H1 (cell line): ENCODE measurements around the gene TEX101. TPM values are rescaled to one million over a fixed set of nuclear protein-coding genes. Genes with fewer than 3 reads are reported as not detected.

Source experiments
- CTCF ChIA-PET: fragments of 300-600 bp; sonication (Branson Sonifier 250); formaldehyde crosslinking; loops from one replicate; lab custom pipeline; 2021; ENCODE audit not compliant: partially characterized antibody; lab: Charles Lee
- POLR2A ChIA-PET: fragments of 300-600 bp; sonication (Branson Sonifier 250); formaldehyde crosslinking; loops from one replicate; lab custom pipeline; 2021; ENCODE audit warnings: inconsistent platforms; ENCODE audit not compliant: partially characterized antibody; lab: Charles Lee
- DNase-seq, 2 experiments: peaks; one replicate each; pipeline versions ENCODE4 v3.0.0 to v3.0.0-alpha.2; 2010 to 2022; ENCODE audit warnings: low spot score in 2 of 2, low read depth in 1 of 2, mixed read lengths in 1 of 2
- FAIRE-seq: peaks from 2 replicates; lab custom pipeline; 2011; peaks lifted over from hg19 to GRCh38; lab: Jason Lieb, UNC
- H2AFZ ChIP-seq: 2 replicates; pipeline ENCODE4 v1.8.1; 2012; ENCODE audit warnings: low read length, inconsistent platforms
- H2AK5ac ChIP-seq: 2 replicates; pipeline ENCODE4 v1.6.1; 2013; ENCODE audit warnings: low read depth, low read length
- H2BK120ac ChIP-seq: replicated peaks from 2 replicates; pipeline ENCODE3; 2013; ENCODE audit warnings: low read depth, low read length, inconsistent platforms
- H2BK12ac ChIP-seq: 2 replicates; pipeline ENCODE4 v1.6.1; 2013; ENCODE audit warnings: low read depth, low read length
- H2BK15ac ChIP-seq: 2 replicates; pipeline ENCODE4 v1.6.1; 2013; ENCODE audit warnings: low read length
- H2BK20ac ChIP-seq: 2 replicates; pipeline ENCODE4 v1.6.1; 2013; ENCODE audit warnings: low read length
- H2BK5ac ChIP-seq: 2 replicates; pipeline ENCODE4 v1.6.1; 2013; ENCODE audit warnings: low read depth, low read length
- H3K14ac ChIP-seq: 2 replicates; pipeline ENCODE4 v1.6.1; 2013; ENCODE audit warnings: inconsistent platforms; ENCODE audit not compliant: insufficient read length
- H3K18ac ChIP-seq: 2 replicates; pipeline ENCODE4 v1.6.1; 2013; ENCODE audit warnings: low read length; ENCODE audit errors: extremely low read depth
- H3K23ac ChIP-seq: 2 replicates; pipeline ENCODE4 v1.6.1; 2013; ENCODE audit warnings: inconsistent platforms; ENCODE audit not compliant: insufficient read length
- H3K23me2 ChIP-seq: 2 replicates; pipeline ENCODE4 v1.6.1; 2013; ENCODE audit warnings: low read depth, low read length
- H3K27ac ChIP-seq: 2 replicates; pipeline ENCODE4 v1.6.1; 2011; ENCODE audit warnings: low read depth, low read length, inconsistent platforms
- H3K27me3 ChIP-seq, 4 experiments: replicated peaks in 1 of 4; 1 replicate in 1 of 4; 2 replicates in 3 of 4; pipeline versions ENCODE4 v1.6.1 to v1.8.1; 2011 to 2013; ENCODE audit warnings: low read length in 3 of 4, mild to moderate bottlenecking in 3 of 4, inconsistent platforms in 2 of 4, mixed read lengths in 2 of 4, moderate library complexity in 1 of 4; ENCODE audit not compliant: control insufficient read depth in 3 of 4, insufficient read depth in 3 of 4; ENCODE audit errors: extremely low read depth in 1 of 4
- H3K36me3 ChIP-seq, 4 experiments: 2 replicates each; pipeline versions ENCODE4 v1.6.1 to v1.8.1; 2011 to 2013; ENCODE audit warnings: mild to moderate bottlenecking in 4 of 4, low read length in 3 of 4, moderate library complexity in 2 of 4, control low read depth in 1 of 4, inconsistent platforms in 1 of 4; ENCODE audit not compliant: insufficient read depth in 4 of 4, control insufficient read depth in 2 of 4
- H3K4ac ChIP-seq: replicated peaks from 2 replicates; pipeline ENCODE3; 2013; ENCODE audit warnings: low read length, low read depth, mixed read lengths, inconsistent platforms; ENCODE audit not compliant: insufficient read length
- H3K4me1 ChIP-seq, 4 experiments: replicated peaks in 1 of 4; 1 replicate in 1 of 4; 2 replicates in 3 of 4; pipeline versions ENCODE4 v1.6.1 to v1.8.1; 2011 to 2013; ENCODE audit warnings: low read length in 3 of 4, inconsistent platforms in 2 of 4, mixed read lengths in 1 of 4; ENCODE audit not compliant: insufficient read depth in 4 of 4, control insufficient read depth in 3 of 4
- H3K4me2 ChIP-seq, 2 experiments: 2 replicates each; pipeline versions ENCODE4 v1.6.1 to v1.8.1; 2011 to 2013; ENCODE audit warnings: low read depth in 2 of 2, low read length in 2 of 2, control low read depth in 1 of 2, inconsistent platforms in 1 of 2, mild to moderate bottlenecking in 1 of 2; ENCODE audit not compliant: insufficient read depth in 1 of 2
- H3K4me3 ChIP-seq, 4 experiments: fragments of 200-600, 300-600 bp in 1 of 4; sonication (generic), shearing (Covaris generic), sonication (Bioruptor Twin) in 1 of 4; 2 replicates each; pipeline versions ENCODE4 v1.5.1 to v1.8.1; 2011 to 2016; ENCODE audit warnings: low read length in 4 of 4, low read depth in 3 of 4, control low read depth in 2 of 4, inconsistent platforms in 2 of 4, mild to moderate bottlenecking in 2 of 4, mixed read lengths in 1 of 4, moderate library complexity in 1 of 4; ENCODE audit not compliant: insufficient read depth in 2 of 4; ENCODE audit errors: extremely low read depth in 1 of 4
- H3K56ac ChIP-seq: replicated peaks from 2 replicates; pipeline ENCODE3; 2013; ENCODE audit warnings: low read depth, mild to moderate bottlenecking, mixed read lengths, low read length, inconsistent platforms; ENCODE audit not compliant: insufficient read length
- H3K79me1 ChIP-seq: 2 replicates; pipeline ENCODE4 v1.6.1; 2013; ENCODE audit warnings: low read depth, low read length, control low read depth
- H3K79me2 ChIP-seq, 2 experiments: 2 replicates each; pipeline versions ENCODE4 v1.6.1 to v1.8.1; 2012 to 2013; ENCODE audit warnings: low read length in 2 of 2, mild to moderate bottlenecking in 2 of 2, inconsistent platforms in 1 of 2; ENCODE audit not compliant: insufficient read depth in 2 of 2, control insufficient read depth in 1 of 2
- H3K9ac ChIP-seq, 4 experiments: replicated peaks in 1 of 4; 1 replicate in 1 of 4; 2 replicates in 3 of 4; pipeline versions ENCODE4 v1.6.1 to v1.8.1; 2011 to 2013; ENCODE audit warnings: low read depth in 3 of 4, low read length in 3 of 4, control low read depth in 2 of 4, mild to moderate bottlenecking in 2 of 4, moderate library complexity in 2 of 4, inconsistent platforms in 1 of 4; ENCODE audit errors: extremely low read depth in 1 of 4
- H3K9me3 ChIP-seq, 2 experiments: 2 replicates each; pipeline versions ENCODE4 v1.6.1 to v1.8.1; 2012 to 2013; ENCODE audit warnings: mild to moderate bottlenecking in 2 of 2, moderate library complexity in 2 of 2, control low read depth in 1 of 2, inconsistent platforms in 1 of 2, low read depth in 1 of 2, low read length in 1 of 2, mixed read lengths in 1 of 2; ENCODE audit not compliant: insufficient read depth in 2 of 2
- H4K20me1 ChIP-seq, 2 experiments: replicated peaks in 1 of 2; 2 replicates each; pipeline versions ENCODE3 to v1.8.1; 2011 to 2013; ENCODE audit warnings: inconsistent platforms in 2 of 2, low read length in 2 of 2, mild to moderate bottlenecking in 1 of 2; ENCODE audit not compliant: insufficient read depth in 2 of 2, control insufficient read depth in 1 of 2
- H4K5ac ChIP-seq: 2 replicates; pipeline ENCODE4 v1.6.1; 2013; ENCODE audit warnings: low read length, low read depth, mixed read lengths, inconsistent platforms; ENCODE audit not compliant: insufficient read length
- H4K8ac ChIP-seq: 2 replicates; pipeline ENCODE4 v1.8.0; 2013; ENCODE audit warnings: mild to moderate bottlenecking, moderate library complexity, low read length, inconsistent platforms; ENCODE audit not compliant: insufficient read depth; ENCODE audit errors: extremely low read depth
- H4K91ac ChIP-seq: replicated peaks from 2 replicates; pipeline ENCODE3; 2013; ENCODE audit warnings: low read length, mixed read lengths, inconsistent platforms; ENCODE audit not compliant: insufficient read length
- SP4 ChIP-seq: IDR thresholded peaks from 2 replicates; pipeline ENCODE4 v1.6.1; 2012; ENCODE audit warnings: low read length, inconsistent platforms
- WGBS, 2 experiments: shearing (Covaris generic) in 1 of 2; methylation state at CpG; one replicate each; pipeline versions ENCODE4 v1.1.6 to v1.1.7; 2013 to 2015; ENCODE audit warnings: low lambda C conversion rate in 2 of 2, mixed read lengths in 2 of 2, inconsistent platforms in 1 of 2, low coverage in 1 of 2, missing lambda C conversion rate in 1 of 2; ENCODE audit not compliant: insufficient replicate concordance in 2 of 2, insufficient coverage in 1 of 2, insufficient read length in 1 of 2; ENCODE audit errors: extremely low coverage in 1 of 2, missing lambda C conversion rate in 1 of 2; 5-methylcytosine and 5-hydroxymethylcytosine counted together
- polyA plus RNA-seq, 7 experiments: library from polyadenylated mRNA; depleted of rRNA in 3 of 7; stranded (reverse) in 5 of 7; unstranded in 2 of 7; fragments of >200 nt in 5 of 7; fragments of 200-250 nt in 2 of 7; gene quantifications; 1 replicate in 5 of 7; 2 replicates in 1 of 7; 4 replicates in 1 of 7; pipeline versions ENCODE4 v1.2.1 to v1.2.3, GENCODE V29; 2011 to 2013; ENCODE audit warnings: missing spikeins in 2 of 7, mixed read lengths in 2 of 7
- total RNA-seq: library from RNA; stranded (reverse); fragmentation: NEBNext Ultra II Directional; extraction: Animal tissue kit (Norgen Biotek cat#: 25700); gene quantifications from 2 replicates; pipeline ENCODE4 v1.2.1, GENCODE V29; 2021

The TEX101 gene
- total and polyA plus RNA-seq, 2 of the 8 experiments (the other 6 are each of a cell fraction or from before 2014, with no cell fraction given): 0.12 TPM; not detected in 1

DNA sequence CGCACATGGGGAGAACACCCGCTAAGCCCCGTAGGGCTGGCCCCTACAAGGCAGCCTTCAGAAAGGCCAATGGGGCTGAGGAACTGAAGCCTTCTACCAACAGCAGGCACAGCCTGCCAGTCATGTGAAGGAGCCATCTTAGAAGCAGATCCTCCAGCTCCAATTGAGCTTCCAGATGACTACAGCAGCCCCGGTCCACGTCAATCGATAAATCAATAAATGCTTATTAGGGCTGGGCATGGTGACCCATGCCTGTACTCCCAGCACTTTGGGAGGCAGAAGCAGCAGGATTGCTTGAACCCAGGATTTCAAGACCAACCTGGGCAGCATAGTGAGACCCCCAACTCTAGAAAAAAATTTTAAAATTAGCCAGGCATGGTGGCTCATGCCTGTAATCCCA lies 23.0 kb downstream of the TEX101 start:
- CTCF ChIA-PET: interaction anchor here (1.8 to 3.0 kb wide), 2 partner anchors 9 to 12 kb away, joined by 7 to 12 read pairs; no protein-coding TSS in a partner anchor
- no peak for TF ChIP-seq SP4

More for the DNA sequence above, 23.0 kb downstream of the TEX101 start:
- no peaks in the 10 kb centered on the region for H3K79me1 ChIP-seq
- no peak overlapping the region for H2AK5ac ChIP-seq
- POLR2A ChIA-PET: no interaction called here
- H3K14ac ChIP-seq: no peak overlapping the region
- no peak overlapping the region for H4K5ac ChIP-seq
- no peak overlapping the region for H3K4me3 ChIP-seq
- WGBS, 2 experiments: 91% methylated on average over 6 of the region's 6 CpGs; no CpG with 5 or more reads in 1 of the 2 experiments
- H2BK5ac ChIP-seq: no peak overlapping the region
- no peak overlapping the region for H2AFZ ChIP-seq
- no peak overlapping the region for H3K56ac ChIP-seq
- no peak for FAIRE-seq
- H4K91ac ChIP-seq: no peak overlapping the region
- no peaks in the 10 kb centered on the region for H3K79me2 ChIP-seq
- H4K8ac ChIP-seq: no peak overlapping the region; the same call in 1 of the 2 replicates
- no peak for DNase-seq
- H3K27me3 ChIP-seq: no peaks in the 10 kb centered on the region
- no peaks in the 10 kb centered on the region for H3K9me3 ChIP-seq
- no peaks in the 10 kb centered on the region for H3K23me2 ChIP-seq
- no peak overlapping the region for H3K4me2 ChIP-seq
- no peak overlapping the region for H3K23ac ChIP-seq
- no peak overlapping the region for H3K9ac ChIP-seq
- H3K4me1 ChIP-seq: no peaks in the 10 kb centered on the region
- H3K4ac ChIP-seq: no peak overlapping the region
- H3K36me3 ChIP-seq: no peaks in the 10 kb centered on the region
- no peak overlapping the region for H3K27ac ChIP-seq
- no peak overlapping the region for H3K18ac ChIP-seq
- no peak overlapping the region for H2BK120ac ChIP-seq
- H2BK12ac ChIP-seq: no peak overlapping the region
- no peaks in the 10 kb centered on the region for H4K20me1 ChIP-seq
- no peak overlapping the region for H2BK15ac ChIP-seq
- H2BK20ac ChIP-seq: no peak overlapping the region
